ENCODE measurements around the gene BSND.

DNA sequence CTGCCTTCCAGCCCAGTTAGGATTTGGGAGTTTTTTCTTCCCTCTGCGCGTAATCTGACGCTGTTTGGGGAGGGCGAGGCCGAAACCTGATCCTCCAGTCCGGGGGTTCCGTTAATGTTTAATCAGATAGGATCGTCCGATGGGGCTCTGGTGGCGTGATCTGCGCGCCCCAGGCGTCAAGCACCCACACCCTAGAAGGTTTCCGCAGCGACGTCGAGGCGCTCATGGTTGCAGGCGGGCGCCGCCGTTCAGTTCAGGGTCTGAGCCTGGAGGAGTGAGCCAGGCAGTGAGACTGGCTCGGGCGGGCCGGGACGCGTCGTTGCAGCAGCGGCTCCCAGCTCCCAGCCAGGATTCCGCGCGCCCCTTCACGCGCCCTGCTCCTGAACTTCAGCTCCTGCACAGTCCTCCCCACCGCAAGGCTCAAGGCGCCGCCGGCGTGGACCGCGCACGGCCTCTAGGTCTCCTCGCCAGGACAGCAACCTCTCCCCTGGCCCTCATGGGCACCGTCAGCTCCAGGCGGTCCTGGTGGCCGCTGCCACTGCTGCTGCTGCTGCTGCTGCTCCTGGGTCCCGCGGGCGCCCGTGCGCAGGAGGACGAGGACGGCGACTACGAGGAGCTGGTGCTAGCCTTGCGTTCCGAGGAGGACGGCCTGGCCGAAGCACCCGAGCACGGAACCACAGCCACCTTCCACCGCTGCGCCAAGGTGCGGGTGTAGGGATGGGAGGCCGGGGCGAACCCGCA is 40.8 kb downstream of the BSND start, which contains the start of gene PCSK9:
- TF ChIP-seq POLR2A (IDR thresholded peaks at IDR 0.05), result no peak
- TF ChIP-seq, protein P1, sequence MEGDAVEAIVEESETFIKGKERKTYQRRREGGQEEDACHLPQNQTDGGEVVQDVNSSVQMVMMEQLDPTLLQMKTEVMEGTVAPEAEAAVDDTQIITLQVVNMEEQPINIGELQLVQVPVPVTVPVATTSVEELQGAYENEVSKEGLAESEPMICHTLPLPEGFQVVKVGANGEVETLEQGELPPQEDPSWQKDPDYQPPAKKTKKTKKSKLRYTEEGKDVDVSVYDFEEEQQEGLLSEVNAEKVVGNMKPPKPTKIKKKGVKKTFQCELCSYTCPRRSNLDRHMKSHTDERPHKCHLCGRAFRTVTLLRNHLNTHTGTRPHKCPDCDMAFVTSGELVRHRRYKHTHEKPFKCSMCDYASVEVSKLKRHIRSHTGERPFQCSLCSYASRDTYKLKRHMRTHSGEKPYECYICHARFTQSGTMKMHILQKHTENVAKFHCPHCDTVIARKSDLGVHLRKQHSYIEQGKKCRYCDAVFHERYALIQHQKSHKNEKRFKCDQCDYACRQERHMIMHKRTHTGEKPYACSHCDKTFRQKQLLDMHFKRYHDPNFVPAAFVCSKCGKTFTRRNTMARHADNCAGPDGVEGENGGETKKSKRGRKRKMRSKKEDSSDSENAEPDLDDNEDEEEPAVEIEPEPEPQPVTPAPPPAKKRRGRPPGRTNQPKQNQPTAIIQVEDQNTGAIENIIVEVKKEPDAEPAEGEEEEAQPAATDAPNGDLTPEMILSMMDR (IDR thresholded peaks at IDR 0.05), result no peak

All from ovary (tissue), 3 donors.